HG02938 (cell line): ENCODE data around the gene PAGE5.

ENCODE experiments used
- ATAC-seq: cut with Tn5 transposase; IDR thresholded peaks from one replicate; pipeline ENCODE4 v1.9.1; 2021; ENCODE audit warnings: mild to moderate bottlenecking, moderate library complexity; ENCODE audit not compliant: unreplicated experiment

PAGE5 gene, protein sequence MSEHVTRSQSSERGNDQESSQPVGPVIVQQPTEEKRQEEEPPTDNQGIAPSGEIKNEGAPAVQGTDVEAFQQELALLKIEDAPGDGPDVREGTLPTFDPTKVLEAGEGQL

DNA sequence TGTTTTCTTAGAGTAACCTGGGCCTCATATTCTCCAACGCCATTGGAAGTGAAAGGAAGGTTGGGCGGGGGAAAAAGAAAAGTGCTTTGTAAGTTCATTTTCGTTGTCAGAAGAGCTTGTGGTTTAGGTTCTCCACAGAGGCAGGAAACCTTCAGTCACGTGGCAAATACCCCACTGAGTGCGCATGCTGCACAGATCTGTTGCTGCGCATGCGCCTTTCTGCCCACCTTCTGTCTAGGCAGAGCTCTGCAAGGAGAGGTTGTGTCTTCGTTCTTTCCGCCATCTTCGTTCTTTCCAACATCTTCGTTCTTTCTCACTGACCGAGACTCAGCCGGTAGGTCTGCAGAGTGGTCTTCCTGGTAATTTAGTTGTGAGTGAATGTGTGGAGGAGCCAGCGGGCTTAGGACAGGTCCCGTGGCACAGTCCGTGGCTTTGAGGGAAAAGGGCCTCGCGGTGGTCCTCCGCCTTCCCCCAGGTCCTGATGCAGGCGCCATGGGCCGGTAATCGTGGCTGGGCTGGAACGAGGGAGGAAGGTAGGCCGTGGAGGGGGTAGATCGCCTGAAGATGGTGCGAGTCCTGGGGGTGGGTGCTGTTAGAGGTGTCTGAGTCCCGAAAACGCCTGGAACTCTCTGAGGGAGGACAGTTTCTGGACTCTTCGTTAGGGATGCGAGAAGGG, at the start of gene PAGE5:
PAGE5 (plus strand) TSS at position 228 of the 676 bp plus-strand sequence. CDS start 1,037 bp downstream, outside the sequence.
- ATAC-seq = no peak

DNA sequence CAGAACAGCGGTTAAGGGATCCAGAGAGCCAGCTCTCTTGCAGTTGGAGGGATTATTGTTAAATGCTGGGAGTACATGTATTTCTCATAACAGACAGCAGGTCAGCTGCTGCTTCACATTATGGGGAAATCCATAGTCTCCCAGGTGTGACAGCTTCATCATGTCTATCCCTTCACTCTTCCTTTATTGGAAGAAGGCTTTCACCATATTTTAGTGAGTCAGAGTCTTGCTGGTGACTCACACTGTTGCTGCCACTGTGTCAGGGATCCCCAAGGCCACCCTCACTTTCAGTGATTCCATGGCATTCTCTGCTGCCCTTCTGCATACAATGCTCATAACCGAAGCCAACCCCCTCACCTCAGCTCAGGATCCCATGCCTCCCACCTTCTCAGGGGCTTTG, 32.9 kb upstream of the PAGE5 start:
- no peak for ATAC-seq

DNA sequence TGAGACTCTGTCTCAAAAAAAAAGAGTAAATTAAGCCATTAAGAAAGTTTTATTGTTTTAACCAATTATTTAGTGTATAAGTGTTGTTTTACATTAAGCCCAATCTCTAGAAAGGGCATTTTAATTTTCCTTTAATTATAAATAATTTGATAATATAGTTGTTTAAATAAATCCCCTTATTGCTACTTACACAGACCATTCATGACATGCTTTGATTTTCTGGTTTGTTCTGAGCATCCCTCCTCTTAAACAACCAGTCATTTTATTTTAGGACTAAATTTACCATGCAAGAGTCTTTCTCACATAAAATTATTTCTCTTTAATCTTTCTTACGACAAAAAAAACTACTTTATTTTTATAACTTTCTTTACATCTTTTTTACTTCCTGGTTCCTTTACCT, 23.5 kb upstream of the PAGE5 start:
- ATAC-seq = no peak

DNA sequence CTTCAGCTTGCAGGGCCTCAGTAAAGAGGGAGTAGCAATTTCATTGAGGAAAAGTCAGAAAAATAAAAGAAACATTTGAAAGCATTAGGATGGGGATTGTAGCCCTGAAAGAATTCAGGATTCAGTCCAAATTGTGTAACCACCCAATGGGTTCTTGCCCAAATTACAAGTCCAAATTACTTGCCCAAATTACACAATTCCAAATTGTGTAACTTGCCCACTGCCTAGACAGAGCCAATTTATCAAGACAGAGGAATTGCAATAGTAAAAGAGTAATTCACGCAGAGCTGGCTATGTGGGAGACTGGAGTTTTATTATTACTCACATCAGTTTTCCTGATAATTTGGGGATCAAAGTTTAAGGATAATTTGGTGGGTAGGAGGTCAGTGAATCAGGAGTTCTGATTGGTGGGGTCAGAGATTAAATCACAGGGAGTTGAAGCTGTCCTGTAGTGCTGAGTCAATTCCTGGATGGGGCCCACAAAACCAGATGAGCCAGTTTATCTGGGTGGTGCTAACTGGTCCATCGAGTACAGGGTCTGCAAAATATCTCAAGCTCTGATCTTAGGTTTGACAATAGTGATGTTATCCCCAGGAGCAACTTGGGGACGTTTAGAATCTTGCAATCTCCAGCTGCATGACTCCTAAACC, 18.1 kb upstream of the PAGE5 start:
- ATAC-seq = no peak

DNA sequence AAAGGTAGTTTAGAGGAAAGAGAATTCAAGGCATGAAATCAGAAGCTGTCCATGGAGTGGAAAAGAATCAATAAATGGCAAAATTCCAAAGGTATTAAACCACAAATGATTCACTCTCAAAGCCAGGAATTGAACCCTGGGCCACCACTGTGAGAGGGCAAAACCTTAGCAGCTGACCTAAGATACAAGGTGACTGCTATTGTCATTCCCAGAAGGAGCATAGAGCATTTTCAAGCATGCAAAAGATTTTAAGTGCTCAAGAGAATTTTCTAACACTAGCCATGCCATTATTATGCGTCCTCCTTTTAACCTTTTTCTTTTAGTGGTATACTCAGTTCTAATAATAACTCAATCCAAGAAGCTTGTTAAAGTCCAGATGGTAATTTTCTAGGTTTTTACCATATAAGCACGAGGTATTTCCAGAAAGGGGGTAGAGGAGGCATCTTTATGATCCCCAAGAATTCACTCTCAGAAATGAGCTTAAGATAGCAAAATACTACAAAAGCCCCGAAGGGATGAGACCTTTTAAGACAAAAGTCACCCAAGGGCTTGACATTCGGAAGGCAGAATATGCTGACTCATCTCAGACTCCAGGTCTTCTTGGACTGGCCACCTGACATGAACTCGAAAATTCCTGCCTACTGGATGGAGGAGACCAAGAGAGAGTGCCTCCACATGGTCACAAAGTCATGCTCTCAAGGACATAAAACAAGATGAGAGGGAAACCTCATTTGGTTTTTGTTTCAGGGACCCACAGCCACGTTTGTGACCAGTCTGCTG, 13.8 kb upstream of the PAGE5 start:
- ATAC-seq = no peak

DNA sequence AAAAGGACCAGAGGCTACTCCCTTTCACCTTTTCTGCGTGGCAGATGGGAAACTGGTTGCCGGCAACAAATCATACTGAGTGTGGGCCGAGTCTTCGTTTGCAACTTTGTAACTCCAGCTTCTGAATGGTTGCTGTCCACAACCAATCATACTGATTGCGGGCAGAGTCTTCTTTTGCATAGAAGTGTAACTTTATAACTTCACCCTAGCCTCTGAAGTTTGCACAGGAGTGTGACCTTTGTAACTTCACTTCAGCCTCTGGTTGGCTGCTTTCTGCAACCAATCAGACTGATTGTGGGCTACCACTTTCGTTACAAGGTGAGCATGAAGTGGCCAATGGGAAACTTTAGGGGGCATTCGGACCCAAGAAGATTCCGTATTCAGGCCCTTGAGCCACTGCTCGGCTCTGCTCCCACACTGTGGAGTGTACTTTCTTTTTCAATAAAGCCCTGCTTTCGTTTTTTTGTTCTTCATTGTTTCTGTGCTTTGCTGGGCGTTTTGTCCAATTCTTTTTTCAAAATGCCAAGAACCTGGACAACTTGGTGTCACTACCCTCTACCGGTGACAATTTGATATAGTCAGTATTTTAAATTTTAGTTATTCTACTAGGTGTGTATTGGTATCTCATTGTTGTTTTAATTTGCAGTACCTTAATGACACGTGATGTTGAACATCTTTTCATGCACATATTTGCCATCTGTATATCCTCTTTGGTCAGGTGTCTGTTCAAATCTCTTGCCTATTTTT, 9.0 kb upstream of the PAGE5 start:
- no peak for ATAC-seq

DNA sequence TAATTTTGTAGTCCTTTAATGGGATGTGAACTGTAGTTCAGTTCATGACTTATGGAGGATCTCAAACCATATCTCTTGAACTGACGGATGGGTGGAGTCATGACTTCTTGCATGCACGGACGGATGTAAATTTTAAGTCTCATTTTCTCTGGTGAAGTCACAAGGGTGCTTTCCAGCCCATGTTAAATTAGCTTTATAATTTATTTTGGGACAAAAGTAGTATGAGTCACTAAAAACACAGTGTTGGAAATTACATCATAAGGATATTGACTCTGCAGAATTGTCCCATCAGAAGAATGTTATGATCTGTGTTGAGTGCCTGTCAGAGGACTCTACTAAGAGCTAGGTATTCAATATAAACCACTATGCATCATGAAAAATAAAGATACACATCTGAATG, 6.8 kb upstream of the PAGE5 start:
- ATAC-seq = no peak

DNA sequence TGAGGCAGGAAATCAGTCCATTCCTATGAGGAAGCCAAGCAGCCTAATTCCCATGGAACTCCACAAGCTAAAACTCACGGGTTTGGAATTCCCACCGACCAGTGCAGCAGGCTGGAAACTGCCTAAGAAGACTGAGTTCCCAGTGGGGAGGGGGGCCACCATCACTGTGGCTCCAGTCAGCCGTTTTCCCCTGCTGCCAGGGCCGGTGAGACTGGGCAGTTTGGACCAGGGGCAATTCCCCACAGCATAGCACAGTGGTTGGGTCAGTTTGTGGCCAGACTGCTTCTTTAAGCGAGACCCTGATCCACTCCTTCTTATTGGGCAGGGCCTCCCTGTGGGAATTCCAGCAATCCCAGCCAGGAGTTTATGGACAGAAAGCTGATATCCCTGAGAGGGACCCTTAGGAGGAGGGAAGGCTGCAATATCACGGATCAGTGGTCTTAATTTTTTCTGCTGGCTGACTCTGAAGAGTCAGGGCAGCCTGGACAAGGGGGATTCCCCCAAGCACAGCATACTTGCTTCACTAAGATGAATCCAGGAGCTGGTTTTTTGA, 20.7 kb downstream of the PAGE5 start:
- ATAC-seq = no peak

DNA sequence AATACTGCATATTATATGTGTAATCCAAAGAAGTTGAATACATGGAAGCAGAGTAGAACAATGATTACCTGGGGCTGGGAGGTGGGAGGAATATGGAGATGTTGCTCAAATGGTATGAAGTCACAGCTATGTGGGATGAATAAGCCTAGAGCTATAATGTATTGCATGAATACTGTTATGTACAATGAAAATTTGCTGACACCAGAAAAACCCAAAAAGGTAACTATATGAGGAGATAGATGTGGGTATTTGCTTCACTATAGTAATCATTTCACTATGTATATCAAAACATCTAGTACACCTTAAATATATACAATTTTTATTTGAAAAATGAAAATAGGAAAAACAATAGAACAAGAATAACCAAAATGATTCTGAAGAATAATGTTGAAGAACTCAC, 33.4 kb downstream of the PAGE5 start:
- ATAC-seq = no peak

DNA sequence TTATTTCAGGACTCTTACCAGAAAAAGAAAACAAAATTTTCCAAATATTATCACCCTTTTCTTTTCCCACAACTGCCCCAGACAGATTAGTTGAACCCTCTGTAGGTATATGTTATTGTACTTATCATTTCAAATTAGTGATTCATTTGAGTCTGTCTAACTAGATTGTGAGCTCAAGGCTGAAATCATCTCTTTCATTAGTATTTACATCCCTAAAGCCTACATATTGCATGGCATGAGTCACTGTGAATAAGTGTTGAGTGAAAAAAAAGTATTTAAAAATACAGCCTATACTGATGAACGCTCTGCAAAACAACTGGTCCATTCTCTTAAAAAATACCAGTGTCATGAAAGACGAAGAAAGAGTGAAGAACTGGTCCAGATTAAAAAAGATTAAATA, 40.7 kb downstream of the PAGE5 start:
- ATAC-seq = no peak

DNA sequence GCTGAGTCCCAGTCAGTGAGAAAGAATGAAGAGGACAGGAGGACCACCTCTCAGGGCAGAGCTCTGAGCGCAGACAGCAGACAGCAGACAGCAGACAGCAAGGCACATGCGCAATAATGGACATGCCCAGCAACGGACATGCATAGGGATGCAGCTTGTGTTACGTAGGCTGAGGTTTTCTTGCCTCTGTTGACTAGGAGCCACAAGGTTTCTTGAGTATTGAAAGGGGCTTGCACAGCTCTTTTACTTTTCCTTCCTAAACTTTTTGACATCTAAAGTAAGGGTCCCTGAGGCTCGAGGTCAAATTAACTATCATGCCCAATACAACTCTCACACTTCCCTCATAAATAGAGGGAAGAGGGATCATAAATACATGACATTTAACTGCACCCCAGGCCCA, 44.7 kb downstream of the PAGE5 start, which contains the start of gene PAGE3:
PAGE3 (minus strand) TSS at position 101 of the 400 bp plus-strand sequence. CDS start 1,013 bp downstream, outside the sequence.
- no peak for ATAC-seq
